Measurements from ENCODE around the gene ATPAF2.

ATPAF2 gene

DNA sequence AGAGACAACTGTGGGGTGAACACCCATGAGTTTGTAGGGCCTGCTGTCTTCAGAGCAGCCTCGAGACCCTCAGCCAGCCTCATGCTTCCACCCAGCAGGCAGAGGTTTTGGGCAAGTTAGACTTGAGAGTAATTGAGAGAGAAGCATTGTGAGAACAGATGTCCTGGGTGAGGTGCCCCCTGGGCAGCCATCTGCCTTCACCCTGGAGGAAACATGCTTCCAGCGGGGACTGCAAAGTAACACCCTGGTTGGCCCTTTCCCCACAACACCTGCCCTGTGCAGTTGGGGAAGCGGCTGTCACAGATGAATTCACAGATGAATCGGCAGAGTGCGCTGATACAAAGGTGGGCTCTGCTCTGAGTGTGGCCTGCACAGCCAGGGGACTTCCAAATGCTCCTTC, 23.4 kb downstream of the ATPAF2 start:
- Mint-ChIP-seq H3K27me3 (ENCODE audit: low read depth, poor library complexity) (no peaks in the 10 kb centered on the region), H3K4me1 (peaks cover 8% of the 10 kb centered on the region), H3K4me3 (no peak overlapping the region), H3K36me3 (ENCODE audit: low read depth) (peaks cover 10% of the 10 kb centered on the region), H3K27ac (no peak overlapping the region), H3K9me3 (peaks cover under 1% of the 10 kb centered on the region)
- no peak for TF ChIP-seq CTCF (IDR thresholded peaks at IDR 0.05)
- no peak for DNase-seq

DNA sequence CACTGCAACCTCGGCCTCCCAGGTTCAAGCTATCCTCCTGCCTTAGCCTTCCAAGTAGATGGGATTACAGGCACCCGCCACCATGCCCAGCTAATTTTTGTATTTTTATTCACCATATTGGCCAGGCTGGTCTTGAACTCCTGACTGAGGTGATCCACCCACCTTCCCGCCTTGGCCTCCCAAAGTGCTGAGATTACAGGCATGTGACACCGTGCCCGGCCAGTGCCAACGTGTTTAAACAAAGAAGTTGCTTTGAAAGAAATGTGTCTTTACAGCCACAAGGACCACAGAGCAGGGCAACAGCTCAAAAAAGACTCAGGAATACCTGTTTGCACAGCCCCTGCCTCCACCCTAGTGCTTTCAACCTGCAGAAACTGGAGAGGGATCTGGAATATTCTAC, 25.0 kb downstream of the ATPAF2 start:
- Mint-ChIP-seq H3K27ac (no peak overlapping the region), H3K27me3 (ENCODE audit: low read depth, poor library complexity) (no peaks in the 10 kb centered on the region), H3K4me3 (no peak overlapping the region), H3K4me1 (peaks cover 8% of the 10 kb centered on the region), H3K36me3 (ENCODE audit: low read depth) (peaks cover 23% of the 10 kb centered on the region), H3K9me3 (peaks cover 10% of the 10 kb centered on the region)
- no peak for TF ChIP-seq CTCF (IDR thresholded peaks at IDR 0.05)
- no peak for DNase-seq

GRCh38 chr17:18011286-18011685, 27.7 kb downstream of the ATPAF2 start:
- no peak overlapping the region for H3K4me3 Mint-ChIP-seq
- peaks cover 23% of the 10 kb centered on the region for H3K36me3 Mint-ChIP-seq (ENCODE audit: low read depth)
- peaks cover 15% of the 10 kb centered on the region for H3K4me1 Mint-ChIP-seq
- no peak overlapping the region for H3K27ac Mint-ChIP-seq
- DNase-seq = no peak
- H3K27me3 Mint-ChIP-seq (ENCODE audit: low read depth, poor library complexity) = peaks cover 6% of the 10 kb centered on the region
- peaks cover 10% of the 10 kb centered on the region for H3K9me3 Mint-ChIP-seq
- TF ChIP-seq CTCF (IDR thresholded peaks at IDR 0.05) = no peak

GRCh38 chr17:18009609-18010420, 29.2 kb downstream of the ATPAF2 start:
- H3K9me3 Mint-ChIP-seq = peaks cover 10% of the 10 kb centered on the region
- DNase-seq = no peak
- peaks cover 12% of the 10 kb centered on the region for H3K4me1 Mint-ChIP-seq
- no peak for TF ChIP-seq CTCF (IDR thresholded peaks at IDR 0.05)
- no peak overlapping the region for H3K27ac Mint-ChIP-seq
- H3K36me3 Mint-ChIP-seq (ENCODE audit: low read depth) = peaks cover 23% of the 10 kb centered on the region
- peaks cover 9% of the 10 kb centered on the region for H3K27me3 Mint-ChIP-seq (ENCODE audit: low read depth, poor library complexity)
- no peak overlapping the region for H3K4me3 Mint-ChIP-seq

- H3K9me3 Mint-ChIP-seq = peaks cover 10% of the 10 kb centered on the region
- peaks cover 23% of the 10 kb centered on the region for H3K36me3 Mint-ChIP-seq (ENCODE audit: low read depth)
- peaks cover 9% of the 10 kb centered on the region for H3K27me3 Mint-ChIP-seq (ENCODE audit: low read depth, poor library complexity)
- H3K4me3 Mint-ChIP-seq = no peak overlapping the region
- H3K4me1 Mint-ChIP-seq = peaks cover 12% of the 10 kb centered on the region
- no peak for DNase-seq
- H3K27ac Mint-ChIP-seq = no peak overlapping the region
- TF ChIP-seq CTCF (IDR thresholded peaks at IDR 0.05) = no peak
Measured at GRCh38 chr17:18008496-18009268, 30.3 kb downstream of the ATPAF2 start.

Measured in nephron progenitor cell (in vitro differentiated cells).